Liver (tissue), 3 donors: Measurements from ENCODE around the gene ERC1.

Source experiments
- FOXA1 ChIP-seq: IDR thresholded peaks from 2 replicates; pipeline ENCODE4 v1.6.1; 2016; ENCODE audit warnings: antibody characterized with exemption
- HNF4G ChIP-seq: IDR thresholded peaks from 2 replicates; pipeline ENCODE4 v1.6.1; 2016; ENCODE audit warnings: antibody characterized with exemption
- JUND ChIP-seq, 2 donors: IDR thresholded peaks; 2 replicates each; pipeline ENCODE4 v1.6.1; 2016; ENCODE audit warnings: antibody characterized with exemption in 2 of 2
- RAD21 ChIP-seq, 2 donors: IDR thresholded peaks; 2 replicates each; pipeline ENCODE4 v1.6.1; 2016; ENCODE audit warnings: antibody characterized with exemption in 2 of 2, mild to moderate bottlenecking in 2 of 2
- SP1 ChIP-seq: IDR thresholded peaks from 2 replicates; pipeline ENCODE4 v1.6.1; 2018; ENCODE audit warnings: antibody characterized with exemption, mild to moderate bottlenecking
- TAF1 ChIP-seq: conservative IDR thresholded peaks from 2 replicates; pipeline ENCODE4 v1.6.1; 2016; ENCODE audit warnings: antibody characterized with exemption, mild to moderate bottlenecking
- YY1 ChIP-seq: IDR thresholded peaks from 2 replicates; pipeline ENCODE4 v1.6.1; 2016; ENCODE audit warnings: antibody characterized with exemption, mild to moderate bottlenecking
- TF ChIP-seq, protein P1 (sequence below): fragments of 150-350 bp; IDR thresholded peaks from 2 replicates; pipeline ENCODE4 v1.5.1; 2017; ENCODE audit warnings: improper control_type of control experiment, low read depth, low read length; ENCODE audit not compliant: missing input control
- TF ChIP-seq, protein P2 (sequence below): IDR thresholded peaks from 2 replicates; pipeline ENCODE4 v1.6.1; 2016; ENCODE audit warnings: antibody characterized with exemption
- TF ChIP-seq, protein P3 (sequence below): IDR thresholded peaks from 2 replicates; pipeline ENCODE4 v1.6.1; 2016; ENCODE audit warnings: antibody characterized with exemption, mild to moderate bottlenecking
- donor health status: healthy.
- donor health status: healthy.

DNA sequence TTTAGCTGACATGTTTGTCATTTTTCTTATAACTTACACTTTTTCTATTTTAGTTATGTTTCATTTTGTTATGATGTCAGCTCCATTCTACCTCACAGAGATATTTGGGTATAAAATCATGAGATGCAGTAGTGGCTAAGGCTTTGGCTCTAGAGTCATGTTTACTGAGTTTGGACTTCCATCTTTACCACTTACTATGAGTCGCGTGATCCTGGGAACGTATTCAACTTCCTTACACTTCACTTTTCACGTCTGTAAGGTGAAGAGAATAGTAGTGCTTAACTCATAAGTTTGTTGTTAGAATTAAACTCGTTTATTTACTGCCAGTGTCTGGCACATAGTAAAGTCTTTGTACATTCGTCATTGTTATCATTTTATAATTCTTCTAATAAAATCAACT, 126.3 kb downstream of the ERC1 start:
- TF ChIP-seq, protein P1, sequence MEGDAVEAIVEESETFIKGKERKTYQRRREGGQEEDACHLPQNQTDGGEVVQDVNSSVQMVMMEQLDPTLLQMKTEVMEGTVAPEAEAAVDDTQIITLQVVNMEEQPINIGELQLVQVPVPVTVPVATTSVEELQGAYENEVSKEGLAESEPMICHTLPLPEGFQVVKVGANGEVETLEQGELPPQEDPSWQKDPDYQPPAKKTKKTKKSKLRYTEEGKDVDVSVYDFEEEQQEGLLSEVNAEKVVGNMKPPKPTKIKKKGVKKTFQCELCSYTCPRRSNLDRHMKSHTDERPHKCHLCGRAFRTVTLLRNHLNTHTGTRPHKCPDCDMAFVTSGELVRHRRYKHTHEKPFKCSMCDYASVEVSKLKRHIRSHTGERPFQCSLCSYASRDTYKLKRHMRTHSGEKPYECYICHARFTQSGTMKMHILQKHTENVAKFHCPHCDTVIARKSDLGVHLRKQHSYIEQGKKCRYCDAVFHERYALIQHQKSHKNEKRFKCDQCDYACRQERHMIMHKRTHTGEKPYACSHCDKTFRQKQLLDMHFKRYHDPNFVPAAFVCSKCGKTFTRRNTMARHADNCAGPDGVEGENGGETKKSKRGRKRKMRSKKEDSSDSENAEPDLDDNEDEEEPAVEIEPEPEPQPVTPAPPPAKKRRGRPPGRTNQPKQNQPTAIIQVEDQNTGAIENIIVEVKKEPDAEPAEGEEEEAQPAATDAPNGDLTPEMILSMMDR, result no peak
- TF ChIP-seq SP1 (no peak), YY1 (no peak), TAF1 (no peak), RAD21 (IDR thresholded peaks at IDR 0.05) (no peak), JUND (IDR thresholded peaks at IDR 0.05) (no peak), HNF4G (no peak), FOXA1 (no peak)
- TF ChIP-seq, protein P2, sequence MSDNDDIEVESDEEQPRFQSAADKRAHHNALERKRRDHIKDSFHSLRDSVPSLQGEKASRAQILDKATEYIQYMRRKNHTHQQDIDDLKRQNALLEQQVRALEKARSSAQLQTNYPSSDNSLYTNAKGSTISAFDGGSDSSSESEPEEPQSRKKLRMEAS, result no peak
- TF ChIP-seq, protein P3, sequence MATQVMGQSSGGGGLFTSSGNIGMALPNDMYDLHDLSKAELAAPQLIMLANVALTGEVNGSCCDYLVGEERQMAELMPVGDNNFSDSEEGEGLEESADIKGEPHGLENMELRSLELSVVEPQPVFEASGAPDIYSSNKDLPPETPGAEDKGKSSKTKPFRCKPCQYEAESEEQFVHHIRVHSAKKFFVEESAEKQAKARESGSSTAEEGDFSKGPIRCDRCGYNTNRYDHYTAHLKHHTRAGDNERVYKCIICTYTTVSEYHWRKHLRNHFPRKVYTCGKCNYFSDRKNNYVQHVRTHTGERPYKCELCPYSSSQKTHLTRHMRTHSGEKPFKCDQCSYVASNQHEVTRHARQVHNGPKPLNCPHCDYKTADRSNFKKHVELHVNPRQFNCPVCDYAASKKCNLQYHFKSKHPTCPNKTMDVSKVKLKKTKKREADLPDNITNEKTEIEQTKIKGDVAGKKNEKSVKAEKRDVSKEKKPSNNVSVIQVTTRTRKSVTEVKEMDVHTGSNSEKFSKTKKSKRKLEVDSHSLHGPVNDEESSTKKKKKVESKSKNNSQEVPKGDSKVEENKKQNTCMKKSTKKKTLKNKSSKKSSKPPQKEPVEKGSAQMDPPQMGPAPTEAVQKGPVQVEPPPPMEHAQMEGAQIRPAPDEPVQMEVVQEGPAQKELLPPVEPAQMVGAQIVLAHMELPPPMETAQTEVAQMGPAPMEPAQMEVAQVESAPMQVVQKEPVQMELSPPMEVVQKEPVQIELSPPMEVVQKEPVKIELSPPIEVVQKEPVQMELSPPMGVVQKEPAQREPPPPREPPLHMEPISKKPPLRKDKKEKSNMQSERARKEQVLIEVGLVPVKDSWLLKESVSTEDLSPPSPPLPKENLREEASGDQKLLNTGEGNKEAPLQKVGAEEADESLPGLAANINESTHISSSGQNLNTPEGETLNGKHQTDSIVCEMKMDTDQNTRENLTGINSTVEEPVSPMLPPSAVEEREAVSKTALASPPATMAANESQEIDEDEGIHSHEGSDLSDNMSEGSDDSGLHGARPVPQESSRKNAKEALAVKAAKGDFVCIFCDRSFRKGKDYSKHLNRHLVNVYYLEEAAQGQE, result no peak
